T-helper 2 cell treated with Interferon-gamma antibody and Interleukin-4, amounts not matched to agents 5 μg/mL and 100 μg/mL, for 36 hours (primary cell): ENCODE measurements around the gene SMIM8.
"Not testable (repeated sequence)": the region's sequence is repeated elsewhere in the genome, so short reads cannot be mapped to it uniquely, and the experiment has no call there.

Experiments used
- DNase-seq: peaks from one replicate; pipeline ENCODE4 v3.0.0; 2021; ENCODE audit warnings: low spot score
- H3K27ac Mint-ChIP-seq: one replicate; pipeline ENCODE4 v1.8.0; 2021; ENCODE audit warnings: mild to moderate bottlenecking, mixed read lengths
- H3K27me3 Mint-ChIP-seq: one replicate; pipeline ENCODE4 v1.8.0; 2021; ENCODE audit warnings: low read depth, mixed read lengths
- H3K36me3 Mint-ChIP-seq: one replicate; pipeline ENCODE4 v1.8.0; 2021; ENCODE audit warnings: low read depth, mixed read lengths
- H3K4me1 Mint-ChIP-seq: one replicate; pipeline ENCODE4 v1.8.0; 2021; ENCODE audit warnings: low read depth, mixed read lengths
- H3K4me3 Mint-ChIP-seq: one replicate; pipeline ENCODE4 v1.8.0; 2022; ENCODE audit warnings: mild to moderate bottlenecking, moderate library complexity, mixed read lengths
- H3K9me3 Mint-ChIP-seq: one replicate; pipeline ENCODE4 v1.8.0; 2021; ENCODE audit warnings: mixed read lengths

SMIM8 gene

DNA sequence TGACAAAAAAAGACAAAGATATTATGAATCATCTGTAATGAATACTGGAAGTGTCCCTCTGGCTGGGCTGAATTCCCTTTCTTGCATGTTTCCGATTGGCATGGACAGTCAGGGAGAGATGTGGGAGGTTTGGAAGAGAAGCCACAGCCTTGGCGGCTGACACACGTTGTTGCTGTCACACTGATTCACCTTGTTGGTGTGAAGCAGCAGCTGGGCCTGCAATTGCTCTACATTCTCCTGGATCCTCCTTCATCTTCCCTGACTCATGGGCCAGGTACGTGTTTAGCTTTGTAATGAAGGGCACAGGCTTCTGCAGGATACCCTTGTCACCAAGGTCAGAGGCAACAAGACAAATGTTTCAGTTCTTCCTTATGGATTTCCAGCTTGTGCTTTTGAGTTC lies 13.4 kb upstream of the SMIM8 start:
- Mint-ChIP-seq H3K4me1 (no peaks in the 10 kb centered on the region), H3K9me3 (no peaks in the 10 kb centered on the region), H3K36me3 (no peaks in the 10 kb centered on the region), H3K27me3 (peaks cover 16% of the 10 kb centered on the region), H3K4me3 (no peak overlapping the region), H3K27ac (no peak overlapping the region)
- DNase-seq, result no peak

GRCh38 chr6:87312860-87313259 lies 9.5 kb upstream of the SMIM8 start:
- DNase-seq, result no peak
- H3K27ac Mint-ChIP-seq, result no peak overlapping the region
- H3K9me3 Mint-ChIP-seq, result no peaks in the 10 kb centered on the region
- H3K4me1 Mint-ChIP-seq, result no peaks in the 10 kb centered on the region
- H3K36me3 Mint-ChIP-seq, result no peaks in the 10 kb centered on the region
- no peak overlapping the region for H3K4me3 Mint-ChIP-seq
- H3K27me3 Mint-ChIP-seq, result peaks cover 24% of the 10 kb centered on the region

DNA sequence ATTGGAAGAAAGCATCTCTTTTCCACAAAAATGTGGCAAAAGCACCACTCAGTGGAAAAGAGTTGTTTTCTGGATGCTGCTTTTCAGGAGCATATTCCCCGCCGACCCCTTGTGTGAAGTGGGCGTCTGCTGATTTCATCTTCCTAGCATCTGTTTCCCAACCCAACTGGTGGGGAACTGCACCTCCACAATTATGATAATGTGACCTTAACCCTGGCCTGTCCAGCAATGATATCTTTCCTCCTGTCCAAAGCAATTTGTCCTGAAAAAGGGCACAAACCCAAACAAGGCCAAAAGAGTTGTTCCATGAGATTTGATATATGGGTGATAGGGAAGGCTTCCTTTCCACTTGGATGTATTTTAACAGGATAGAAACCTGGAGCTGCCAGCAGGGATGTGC lies 7.3 kb upstream of the SMIM8 start:
- H3K27me3 Mint-ChIP-seq, result peaks cover 19% of the 10 kb centered on the region

DNA sequence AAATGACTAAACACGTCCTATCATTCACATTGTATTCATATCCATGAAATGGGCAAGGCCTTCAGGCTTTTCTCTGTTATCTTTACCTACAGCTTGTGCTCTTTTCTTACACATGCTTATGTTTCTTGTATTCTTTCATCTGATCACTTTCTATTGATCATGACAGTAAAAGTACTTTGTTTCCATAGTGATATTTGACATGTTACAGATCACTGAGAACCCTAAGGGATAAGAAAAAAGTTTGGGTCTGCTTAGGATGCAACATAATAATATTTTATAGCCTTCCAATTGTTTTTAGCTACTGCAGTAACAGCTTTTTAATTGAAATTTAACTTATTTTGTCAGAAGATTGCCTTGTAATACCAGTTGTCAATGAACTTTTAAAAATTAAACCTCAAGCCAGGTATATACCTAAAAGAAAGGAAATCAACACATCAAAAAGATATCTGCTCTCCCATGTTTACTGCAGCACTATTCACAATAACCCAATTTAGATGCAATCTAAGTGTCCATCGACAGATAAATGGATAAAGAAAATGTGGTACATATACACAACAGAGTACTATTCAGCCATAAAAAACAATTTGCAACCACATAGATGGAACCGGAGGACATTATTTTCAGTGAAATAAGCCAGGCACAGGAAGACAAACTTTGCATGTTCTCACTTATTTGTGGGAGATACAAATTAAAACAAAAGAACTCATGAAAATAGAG lies 3.0 kb upstream of the SMIM8 start:
- Mint-ChIP-seq H3K4me3 (no peak overlapping the region), H3K27ac (no peak overlapping the region), H3K36me3 (no peaks in the 10 kb centered on the region), H3K27me3 (peaks cover 7% of the 10 kb centered on the region), H3K4me1 (peaks cover 10% of the 10 kb centered on the region), H3K9me3 (no peaks in the 10 kb centered on the region)
- DNase-seq, result no peak

More for the DNA sequence above, 7.3 kb upstream of the SMIM8 start:
- Mint-ChIP-seq H3K27ac (no peak overlapping the region), H3K36me3 (no peaks in the 10 kb centered on the region), H3K4me1 (no peaks in the 10 kb centered on the region), H3K9me3 (no peaks in the 10 kb centered on the region), H3K4me3 (no peak overlapping the region)
- DNase-seq, result no peak

DNA sequence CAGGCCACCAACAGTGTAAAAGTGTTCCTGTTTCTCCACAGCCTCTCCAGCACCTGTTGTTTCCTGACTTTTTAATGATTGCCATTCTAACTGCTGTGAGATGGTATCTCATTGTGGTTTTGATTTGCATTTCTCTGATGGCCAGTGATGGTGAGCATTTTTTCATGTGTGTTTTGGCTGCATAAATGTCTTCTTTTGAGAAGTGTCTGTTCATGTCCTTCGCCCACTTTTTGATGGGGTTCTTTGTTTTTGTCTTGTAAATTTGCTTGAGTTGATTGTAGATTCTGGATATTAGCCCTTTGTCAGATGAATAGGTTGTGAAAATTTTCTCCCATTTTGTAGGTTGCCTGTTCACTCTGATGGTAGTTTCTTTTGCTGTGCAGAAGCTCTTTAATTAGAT lies 1.5 kb downstream of the SMIM8 start:
- H3K36me3 Mint-ChIP-seq, H3K27me3 Mint-ChIP-seq, H3K9me3 Mint-ChIP-seq, H3K27ac Mint-ChIP-seq, DNase-seq: not testable (repeated sequence)
- H3K4me3 Mint-ChIP-seq, result peak overlapping the region; percentile 32
- H3K4me1 Mint-ChIP-seq, result peaks cover 10% of the 10 kb centered on the region

- no peak for DNase-seq
- no peaks in the 10 kb centered on the region for H3K27me3 Mint-ChIP-seq
- no peak overlapping the region for H3K27ac Mint-ChIP-seq
- peaks cover 16% of the 10 kb centered on the region for H3K4me1 Mint-ChIP-seq
- H3K36me3 Mint-ChIP-seq, result peaks cover 9% of the 10 kb centered on the region
- no peak overlapping the region for H3K4me3 Mint-ChIP-seq
- peaks cover 3% of the 10 kb centered on the region for H3K9me3 Mint-ChIP-seq
These were observed 8.6 kb downstream of the SMIM8 start for GRCh38 chr6:87330961-87331360.

- H3K27ac Mint-ChIP-seq, result no peak overlapping the region
- H3K4me3 Mint-ChIP-seq, result no peak overlapping the region
- no peak for DNase-seq
- no peaks in the 10 kb centered on the region for H3K27me3 Mint-ChIP-seq
- peaks cover 9% of the 10 kb centered on the region for H3K36me3 Mint-ChIP-seq
- no peaks in the 10 kb centered on the region for H3K9me3 Mint-ChIP-seq
- peaks cover 16% of the 10 kb centered on the region for H3K4me1 Mint-ChIP-seq
These were observed 10.6 kb downstream of the SMIM8 start for GRCh38 chr6:87333033-87333432.

GRCh38 chr6:87333591-87334181 lies 11.3 kb downstream of the SMIM8 start:
- Mint-ChIP-seq H3K27ac (no peak overlapping the region), H3K36me3 (peaks cover 9% of the 10 kb centered on the region), H3K9me3 (no peaks in the 10 kb centered on the region), H3K4me1 (peaks cover 16% of the 10 kb centered on the region), H3K4me3 (no peak overlapping the region), H3K27me3 (no peaks in the 10 kb centered on the region)
- DNase-seq, result no peak

DNA sequence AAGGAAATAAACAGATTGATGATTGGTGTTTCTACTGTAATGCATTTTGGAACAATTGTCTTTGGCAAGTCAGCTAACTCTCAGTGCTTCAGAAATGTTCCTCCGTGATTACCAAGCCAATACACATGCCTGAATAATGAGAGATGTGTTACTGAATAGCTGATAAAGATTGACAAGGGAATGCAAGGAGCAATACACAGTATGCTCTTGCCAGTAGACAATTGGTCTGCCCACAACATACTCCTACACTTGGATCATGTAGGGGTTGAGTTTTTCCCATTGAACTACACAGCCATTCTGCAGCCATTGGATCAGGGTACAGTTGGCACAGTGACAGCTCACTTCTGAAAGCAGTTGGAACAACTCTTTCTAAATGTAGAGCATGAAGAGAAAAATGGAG lies 12.3 kb downstream of the SMIM8 start:
- no peak for DNase-seq

DNA sequence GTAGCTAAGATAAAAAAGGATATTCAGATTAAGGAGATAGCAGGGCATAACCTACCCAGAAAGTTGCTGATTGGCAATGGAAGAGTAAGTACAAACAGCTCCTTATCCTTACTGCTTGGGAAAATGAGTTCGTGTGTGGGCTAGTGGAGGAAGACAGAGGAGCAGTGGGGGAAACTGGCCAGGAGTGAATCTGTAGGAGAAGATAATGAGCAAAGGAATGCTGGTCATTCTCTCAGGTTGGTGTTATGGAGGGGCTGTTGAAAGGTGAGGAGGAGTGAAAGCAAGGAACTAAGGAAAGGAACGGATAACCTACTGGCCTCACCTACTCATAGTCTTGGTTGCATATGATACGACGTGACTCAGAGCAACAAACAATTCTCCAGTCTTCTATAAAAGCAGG lies 14.0 kb downstream of the SMIM8 start:
- Mint-ChIP-seq H3K4me3 (no peak overlapping the region), H3K36me3 (peaks cover 9% of the 10 kb centered on the region), H3K9me3 (no peaks in the 10 kb centered on the region), H3K4me1 (peaks cover 14% of the 10 kb centered on the region), H3K27ac (no peak overlapping the region), H3K27me3 (no peaks in the 10 kb centered on the region)
- DNase-seq, result no peak

More for the DNA sequence above, 12.3 kb downstream of the SMIM8 start:
- H3K27me3 Mint-ChIP-seq, result no peaks in the 10 kb centered on the region
- H3K9me3 Mint-ChIP-seq, result no peaks in the 10 kb centered on the region
- H3K27ac Mint-ChIP-seq, result no peak overlapping the region
- H3K4me3 Mint-ChIP-seq, result no peak overlapping the region
- H3K4me1 Mint-ChIP-seq, result peaks cover 14% of the 10 kb centered on the region
- peaks cover 9% of the 10 kb centered on the region for H3K36me3 Mint-ChIP-seq

DNA sequence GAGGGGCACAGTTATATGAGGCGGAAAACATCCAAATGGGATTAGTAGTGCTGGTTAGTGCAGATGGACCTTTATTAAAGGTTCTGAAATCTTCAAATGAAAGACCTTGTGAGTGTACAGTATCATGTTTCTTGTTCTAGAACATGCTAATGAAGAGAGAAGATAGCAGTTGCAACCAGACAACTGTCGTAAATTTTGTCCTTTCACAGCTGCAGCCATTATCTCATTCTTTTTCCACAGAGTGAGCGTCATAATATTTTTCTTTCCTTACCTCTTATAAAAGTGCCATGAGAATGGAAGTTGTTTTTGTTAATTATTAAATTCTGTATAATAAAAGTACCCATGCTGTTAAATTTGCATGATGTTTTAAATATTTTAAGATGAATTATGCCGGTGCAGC lies 17.8 kb downstream of the SMIM8 start:
- H3K4me3 Mint-ChIP-seq, result no peak overlapping the region

GRCh38 chr6:87341158-87341557 lies 18.8 kb downstream of the SMIM8 start:
- DNase-seq, result no peak
- H3K27me3 Mint-ChIP-seq, result no peaks in the 10 kb centered on the region
- no peak overlapping the region for H3K4me3 Mint-ChIP-seq
- no peak overlapping the region for H3K27ac Mint-ChIP-seq
- no peaks in the 10 kb centered on the region for H3K36me3 Mint-ChIP-seq
- no peaks in the 10 kb centered on the region for H3K9me3 Mint-ChIP-seq
- no peaks in the 10 kb centered on the region for H3K4me1 Mint-ChIP-seq

More for the DNA sequence above, 17.8 kb downstream of the SMIM8 start:
- DNase-seq, result no peak
- Mint-ChIP-seq H3K9me3 (no peaks in the 10 kb centered on the region), H3K36me3 (no peaks in the 10 kb centered on the region), H3K4me1 (no peaks in the 10 kb centered on the region), H3K27me3 (no peaks in the 10 kb centered on the region), H3K27ac (no peak overlapping the region)

DNA sequence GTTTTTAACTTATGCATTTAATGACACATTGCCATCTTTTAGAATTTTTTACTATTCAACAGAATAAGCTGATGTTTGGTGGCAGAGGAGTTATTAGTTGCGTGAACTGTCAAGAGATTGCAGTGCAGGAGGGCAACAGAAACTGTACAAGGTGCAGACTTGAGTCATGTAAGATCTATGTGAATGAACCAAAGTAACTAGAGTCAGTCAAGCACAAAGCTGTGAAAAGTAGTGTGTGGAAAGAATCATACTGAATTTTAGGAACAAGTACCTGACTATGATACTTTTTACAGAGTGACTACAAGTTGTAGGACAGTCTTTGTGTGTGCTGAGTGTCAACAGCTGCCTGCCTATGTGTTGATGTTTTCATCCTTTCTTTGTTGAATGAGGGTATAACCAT lies 19.5 kb downstream of the SMIM8 start:
- Mint-ChIP-seq H3K27ac (no peak overlapping the region), H3K27me3 (no peaks in the 10 kb centered on the region), H3K4me1 (no peaks in the 10 kb centered on the region)

GRCh38 chr6:87342829-87343228 lies 20.4 kb downstream of the SMIM8 start:
- no peaks in the 10 kb centered on the region for H3K27me3 Mint-ChIP-seq
- H3K9me3 Mint-ChIP-seq, result no peaks in the 10 kb centered on the region
- no peak overlapping the region for H3K27ac Mint-ChIP-seq
- H3K4me1 Mint-ChIP-seq, result no peaks in the 10 kb centered on the region
- H3K36me3 Mint-ChIP-seq, result no peaks in the 10 kb centered on the region
- H3K4me3 Mint-ChIP-seq, result no peak overlapping the region
- no peak for DNase-seq

More for the DNA sequence above, 19.5 kb downstream of the SMIM8 start:
- no peaks in the 10 kb centered on the region for H3K9me3 Mint-ChIP-seq
- no peaks in the 10 kb centered on the region for H3K36me3 Mint-ChIP-seq
- no peak for DNase-seq
- H3K4me3 Mint-ChIP-seq, result no peak overlapping the region

DNA sequence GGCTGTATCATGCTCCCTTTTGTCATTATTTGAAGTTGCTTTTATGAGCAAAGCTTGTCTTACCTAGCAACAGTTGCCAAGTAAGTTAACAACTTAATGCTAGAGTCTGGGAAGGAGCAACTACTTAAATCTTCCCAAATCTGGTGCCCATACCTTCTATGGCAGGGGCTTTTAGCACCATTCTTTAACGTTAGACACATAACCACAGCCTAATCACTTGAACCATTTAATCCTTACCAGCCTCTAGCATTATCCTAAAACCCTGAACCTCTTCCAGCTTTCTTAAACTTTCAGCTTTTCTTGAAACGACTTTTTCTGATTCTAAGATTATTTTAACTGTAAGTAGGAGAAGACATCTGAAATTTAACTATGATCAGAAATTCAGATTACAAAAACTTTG lies 22.3 kb downstream of the SMIM8 start, which contains the start of gene C6orf163:
C6orf163 (plus strand) TSS at position 83 of the 400 bp plus-strand sequence; CDS start at position 370, 287 bp downstream.
- Mint-ChIP-seq H3K4me1 (no peaks in the 10 kb centered on the region), H3K36me3 (no peaks in the 10 kb centered on the region), H3K9me3 (no peaks in the 10 kb centered on the region), H3K27ac (no peak within 1 kb of the TSS), H3K4me3 (no peak within 1 kb of the TSS), H3K27me3 (no peaks in the 10 kb centered on the region)
- DNase-seq, result no peak
